GM12878 (cell line): Measurements from ENCODE around the gene AQP2. TPM values are rescaled to one million over a fixed set of nuclear protein-coding genes. Genes with fewer than 3 reads are reported as not detected.

Experiments
- CBFB ChIP-seq: IDR thresholded peaks from 2 replicates; pipeline ENCODE4 v1.6.1; 2016; ENCODE audit warnings: antibody characterized with exemption, low read depth
- SPI1 ChIP-seq: IDR thresholded peaks from 2 replicates; pipeline ENCODE4 v1.6.1; 2011; ENCODE audit warnings: low read depth, mild to moderate bottlenecking, low read length, moderate library complexity, borderline replicate concordance; ENCODE audit not compliant: insufficient read depth
- polyA plus RNA-seq, 11 experiments: library from polyadenylated mRNA; depleted of rRNA in 4 of 11; unstranded in 6 of 11; stranded (reverse) in 5 of 11; fragments of >200 nt; fragmentation: Nextera tagmentation in 4 of 11; fragmentation: Illumina TruSeq in 1 of 11; extraction: Ambion mirVana in 4 of 11; extraction: Trizol in 1 of 11; gene quantifications; 1 replicate in 1 of 11; 2 replicates in 10 of 11; pipeline versions ENCODE4 v1.2.1 to v1.2.3, GENCODE V29; 2011 to 2016; ENCODE audit warnings: inconsistent platforms in 2 of 11, missing spikeins in 2 of 11, low read depth in 1 of 11
- total RNA-seq, 4 experiments: library from RNA; depleted of rRNA in 3 of 4; stranded (reverse); fragments of >200 nt in 3 of 4; fragmentation: Illumina TruSeq in 1 of 4; extraction: Trizol in 1 of 4; gene quantifications; 2 replicates each; pipeline versions ENCODE4 v1.2.1 to v1.2.3, GENCODE V29; 2013 to 2021
- TF ChIP-seq, protein P1 (sequence below): IDR thresholded peaks from 2 replicates; pipeline ENCODE4 v1.6.1; 2012; ENCODE audit warnings: improper control_type of control experiment, low read depth, low read length; ENCODE audit not compliant: insufficient replicate concordance
- TF ChIP-seq, protein P2 (sequence below): fragments of 450-650 bp; IDR thresholded peaks from 2 replicates; pipeline ENCODE4 v1.6.1; 2016; ENCODE audit warnings: mild to moderate bottlenecking
- TF ChIP-seq, protein P3 (sequence below): fragments of 450-650 bp; IDR thresholded peaks from 2 replicates; pipeline ENCODE4 v1.6.1; 2016; ENCODE audit warnings: mild to moderate bottlenecking
- TF ChIP-seq, protein P4 (sequence below): fragments of 450-650 bp; formaldehyde crosslinking; IDR thresholded peaks from 2 replicates; pipeline ENCODE4 v1.4.0; 2020; ENCODE audit warnings: mild to moderate bottlenecking, moderate library complexity

AQP2 gene
- total and polyA plus RNA-seq, 10 of the 15 experiments (the other 5 are each of a cell fraction or from before 2014, with no cell fraction given), result not detected

GRCh38 chr12:49959685-49960473 is 9.3 kb downstream of the AQP2 start (continued):
- TF ChIP-seq, protein P1, sequence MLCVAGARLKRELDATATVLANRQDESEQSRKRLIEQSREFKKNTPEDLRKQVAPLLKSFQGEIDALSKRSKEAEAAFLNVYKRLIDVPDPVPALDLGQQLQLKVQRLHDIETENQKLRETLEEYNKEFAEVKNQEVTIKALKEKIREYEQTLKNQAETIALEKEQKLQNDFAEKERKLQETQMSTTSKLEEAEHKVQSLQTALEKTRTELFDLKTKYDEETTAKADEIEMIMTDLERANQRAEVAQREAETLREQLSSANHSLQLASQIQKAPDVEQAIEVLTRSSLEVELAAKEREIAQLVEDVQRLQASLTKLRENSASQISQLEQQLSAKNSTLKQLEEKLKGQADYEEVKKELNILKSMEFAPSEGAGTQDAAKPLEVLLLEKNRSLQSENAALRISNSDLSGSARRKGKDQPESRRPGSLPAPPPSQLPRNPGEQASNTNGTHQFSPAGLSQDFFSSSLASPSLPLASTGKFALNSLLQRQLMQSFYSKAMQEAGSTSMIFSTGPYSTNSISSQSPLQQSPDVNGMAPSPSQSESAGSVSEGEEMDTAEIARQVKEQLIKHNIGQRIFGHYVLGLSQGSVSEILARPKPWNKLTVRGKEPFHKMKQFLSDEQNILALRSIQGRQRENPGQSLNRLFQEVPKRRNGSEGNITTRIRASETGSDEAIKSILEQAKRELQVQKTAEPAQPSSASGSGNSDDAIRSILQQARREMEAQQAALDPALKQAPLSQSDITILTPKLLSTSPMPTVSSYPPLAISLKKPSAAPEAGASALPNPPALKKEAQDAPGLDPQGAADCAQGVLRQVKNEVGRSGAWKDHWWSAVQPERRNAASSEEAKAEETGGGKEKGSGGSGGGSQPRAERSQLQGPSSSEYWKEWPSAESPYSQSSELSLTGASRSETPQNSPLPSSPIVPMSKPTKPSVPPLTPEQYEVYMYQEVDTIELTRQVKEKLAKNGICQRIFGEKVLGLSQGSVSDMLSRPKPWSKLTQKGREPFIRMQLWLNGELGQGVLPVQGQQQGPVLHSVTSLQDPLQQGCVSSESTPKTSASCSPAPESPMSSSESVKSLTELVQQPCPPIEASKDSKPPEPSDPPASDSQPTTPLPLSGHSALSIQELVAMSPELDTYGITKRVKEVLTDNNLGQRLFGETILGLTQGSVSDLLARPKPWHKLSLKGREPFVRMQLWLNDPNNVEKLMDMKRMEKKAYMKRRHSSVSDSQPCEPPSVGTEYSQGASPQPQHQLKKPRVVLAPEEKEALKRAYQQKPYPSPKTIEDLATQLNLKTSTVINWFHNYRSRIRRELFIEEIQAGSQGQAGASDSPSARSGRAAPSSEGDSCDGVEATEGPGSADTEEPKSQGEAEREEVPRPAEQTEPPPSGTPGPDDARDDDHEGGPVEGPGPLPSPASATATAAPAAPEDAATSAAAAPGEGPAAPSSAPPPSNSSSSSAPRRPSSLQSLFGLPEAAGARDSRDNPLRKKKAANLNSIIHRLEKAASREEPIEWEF, result no peak
- TF ChIP-seq, protein P2, sequence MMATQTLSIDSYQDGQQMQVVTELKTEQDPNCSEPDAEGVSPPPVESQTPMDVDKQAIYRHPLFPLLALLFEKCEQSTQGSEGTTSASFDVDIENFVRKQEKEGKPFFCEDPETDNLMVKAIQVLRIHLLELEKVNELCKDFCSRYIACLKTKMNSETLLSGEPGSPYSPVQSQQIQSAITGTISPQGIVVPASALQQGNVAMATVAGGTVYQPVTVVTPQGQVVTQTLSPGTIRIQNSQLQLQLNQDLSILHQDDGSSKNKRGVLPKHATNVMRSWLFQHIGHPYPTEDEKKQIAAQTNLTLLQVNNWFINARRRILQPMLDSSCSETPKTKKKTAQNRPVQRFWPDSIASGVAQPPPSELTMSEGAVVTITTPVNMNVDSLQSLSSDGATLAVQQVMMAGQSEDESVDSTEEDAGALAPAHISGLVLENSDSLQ, result no peak
- TF ChIP-seq CBFB (no peak), SPI1 (no peak)
- TF ChIP-seq, protein P3, sequence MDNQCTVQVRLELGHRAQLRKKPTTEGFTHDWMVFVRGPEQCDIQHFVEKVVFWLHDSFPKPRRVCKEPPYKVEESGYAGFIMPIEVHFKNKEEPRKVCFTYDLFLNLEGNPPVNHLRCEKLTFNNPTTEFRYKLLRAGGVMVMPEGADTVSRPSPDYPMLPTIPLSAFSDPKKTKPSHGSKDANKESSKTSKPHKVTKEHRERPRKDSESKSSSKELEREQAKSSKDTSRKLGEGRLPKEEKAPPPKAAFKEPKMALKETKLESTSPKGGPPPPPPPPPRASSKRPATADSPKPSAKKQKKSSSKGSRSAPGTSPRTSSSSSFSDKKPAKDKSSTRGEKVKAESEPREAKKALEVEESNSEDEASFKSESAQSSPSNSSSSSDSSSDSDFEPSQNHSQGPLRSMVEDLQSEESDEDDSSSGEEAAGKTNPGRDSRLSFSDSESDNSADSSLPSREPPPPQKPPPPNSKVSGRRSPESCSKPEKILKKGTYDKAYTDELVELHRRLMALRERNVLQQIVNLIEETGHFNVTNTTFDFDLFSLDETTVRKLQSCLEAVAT, result no peak
- TF ChIP-seq, protein P4, sequence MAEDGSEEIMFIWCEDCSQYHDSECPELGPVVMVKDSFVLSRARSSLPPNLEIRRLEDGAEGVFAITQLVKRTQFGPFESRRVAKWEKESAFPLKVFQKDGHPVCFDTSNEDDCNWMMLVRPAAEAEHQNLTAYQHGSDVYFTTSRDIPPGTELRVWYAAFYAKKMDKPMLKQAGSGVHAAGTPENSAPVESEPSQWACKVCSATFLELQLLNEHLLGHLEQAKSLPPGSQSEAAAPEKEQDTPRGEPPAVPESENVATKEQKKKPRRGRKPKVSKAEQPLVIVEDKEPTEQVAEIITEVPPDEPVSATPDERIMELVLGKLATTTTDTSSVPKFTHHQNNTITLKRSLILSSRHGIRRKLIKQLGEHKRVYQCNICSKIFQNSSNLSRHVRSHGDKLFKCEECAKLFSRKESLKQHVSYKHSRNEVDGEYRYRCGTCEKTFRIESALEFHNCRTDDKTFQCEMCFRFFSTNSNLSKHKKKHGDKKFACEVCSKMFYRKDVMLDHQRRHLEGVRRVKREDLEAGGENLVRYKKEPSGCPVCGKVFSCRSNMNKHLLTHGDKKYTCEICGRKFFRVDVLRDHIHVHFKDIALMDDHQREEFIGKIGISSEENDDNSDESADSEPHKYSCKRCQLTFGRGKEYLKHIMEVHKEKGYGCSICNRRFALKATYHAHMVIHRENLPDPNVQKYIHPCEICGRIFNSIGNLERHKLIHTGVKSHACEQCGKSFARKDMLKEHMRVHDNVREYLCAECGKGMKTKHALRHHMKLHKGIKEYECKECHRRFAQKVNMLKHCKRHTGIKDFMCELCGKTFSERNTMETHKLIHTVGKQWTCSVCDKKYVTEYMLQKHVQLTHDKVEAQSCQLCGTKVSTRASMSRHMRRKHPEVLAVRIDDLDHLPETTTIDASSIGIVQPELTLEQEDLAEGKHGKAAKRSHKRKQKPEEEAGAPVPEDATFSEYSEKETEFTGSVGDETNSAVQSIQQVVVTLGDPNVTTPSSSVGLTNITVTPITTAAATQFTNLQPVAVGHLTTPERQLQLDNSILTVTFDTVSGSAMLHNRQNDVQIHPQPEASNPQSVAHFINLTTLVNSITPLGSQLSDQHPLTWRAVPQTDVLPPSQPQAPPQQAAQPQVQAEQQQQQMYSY (CRISPR knock-in tag), result no peak
